ENCODE results near the gene STK16.

STK16 gene

DNA sequence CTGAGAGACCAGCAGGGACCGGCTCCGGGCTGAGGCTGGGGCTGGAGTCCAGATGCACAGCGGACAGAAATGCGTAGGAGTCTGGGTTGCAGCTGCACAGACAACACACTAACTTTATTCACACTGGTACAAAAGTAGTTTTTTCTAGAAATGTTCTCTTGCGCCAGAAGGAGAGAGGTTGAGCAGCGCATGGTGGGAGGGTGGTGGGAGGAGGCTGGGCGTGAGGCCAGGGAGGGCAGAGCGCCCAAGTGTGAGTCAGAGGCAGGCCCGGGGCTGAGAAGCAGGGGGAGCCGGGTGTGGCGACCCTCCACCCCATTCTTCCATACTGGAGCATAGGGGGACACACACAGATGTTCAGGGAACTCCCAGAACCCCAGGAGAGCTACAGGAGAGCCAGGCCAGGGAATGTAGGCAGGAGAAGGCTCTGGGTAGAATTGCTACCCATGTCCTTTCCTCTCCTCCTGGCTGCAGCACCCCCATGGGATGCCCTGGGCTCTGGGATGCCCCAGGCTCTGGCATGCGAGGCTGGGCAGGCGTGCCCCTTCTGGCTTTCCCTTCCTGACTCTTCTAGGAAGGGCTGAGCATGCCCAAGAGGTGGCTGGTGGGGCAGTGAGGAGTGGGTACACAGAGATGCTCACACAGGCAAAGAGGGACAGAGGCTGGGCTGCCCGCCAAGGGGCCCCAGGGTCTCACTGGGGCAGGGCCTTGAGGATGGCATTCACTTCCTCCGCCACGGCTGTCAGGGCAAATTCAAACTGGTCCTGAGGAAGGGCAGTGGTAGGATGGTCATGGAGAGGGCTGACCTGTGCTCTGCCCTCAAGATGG, 44.5 kb downstream of the STK16 start:
- no peak for DNase-seq

DNA sequence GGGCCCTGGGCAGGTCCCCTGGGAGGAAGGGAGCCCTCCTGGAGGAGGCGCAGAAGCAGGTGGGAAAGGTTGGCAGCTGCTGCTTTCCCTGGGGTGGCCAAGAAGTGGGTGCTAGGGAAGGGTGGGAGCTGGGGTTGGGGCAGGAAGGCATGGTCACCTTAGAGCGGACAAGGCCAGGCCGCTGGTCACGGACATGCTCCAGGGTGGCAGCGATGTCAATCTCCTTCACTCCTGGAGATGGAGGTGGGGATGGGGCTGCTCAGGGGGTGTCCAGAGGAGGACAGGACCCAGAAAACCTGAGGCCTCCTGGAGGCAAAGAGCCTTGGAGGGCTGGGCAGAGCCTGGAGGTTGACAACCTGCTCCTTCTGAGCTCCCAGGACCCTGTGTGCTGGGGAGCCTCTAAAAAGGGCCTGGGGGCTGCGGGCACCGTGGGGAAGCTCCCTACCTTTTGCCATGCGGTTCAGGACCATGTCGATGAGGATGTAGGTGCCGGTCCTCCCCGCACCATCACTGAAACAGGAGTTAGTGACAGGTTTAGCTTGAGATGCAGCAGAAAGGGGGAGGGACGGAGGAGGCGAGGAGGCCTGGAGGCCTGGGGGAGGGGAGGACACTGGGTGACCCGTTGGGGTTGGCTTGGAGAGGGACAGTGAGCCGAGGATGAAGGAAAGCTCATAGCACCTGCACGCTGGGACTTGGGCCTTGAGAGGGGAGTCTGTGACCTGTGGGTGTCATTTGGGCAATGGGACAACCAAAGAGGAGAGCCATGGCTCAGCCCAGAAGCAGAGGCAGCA, 45.3 kb downstream of the STK16 start:
- no peak for DNase-seq

- no peak for DNase-seq
These were observed 46.1 kb downstream of the STK16 start for GRCh38 chr2:219291394-219291793.

DNA sequence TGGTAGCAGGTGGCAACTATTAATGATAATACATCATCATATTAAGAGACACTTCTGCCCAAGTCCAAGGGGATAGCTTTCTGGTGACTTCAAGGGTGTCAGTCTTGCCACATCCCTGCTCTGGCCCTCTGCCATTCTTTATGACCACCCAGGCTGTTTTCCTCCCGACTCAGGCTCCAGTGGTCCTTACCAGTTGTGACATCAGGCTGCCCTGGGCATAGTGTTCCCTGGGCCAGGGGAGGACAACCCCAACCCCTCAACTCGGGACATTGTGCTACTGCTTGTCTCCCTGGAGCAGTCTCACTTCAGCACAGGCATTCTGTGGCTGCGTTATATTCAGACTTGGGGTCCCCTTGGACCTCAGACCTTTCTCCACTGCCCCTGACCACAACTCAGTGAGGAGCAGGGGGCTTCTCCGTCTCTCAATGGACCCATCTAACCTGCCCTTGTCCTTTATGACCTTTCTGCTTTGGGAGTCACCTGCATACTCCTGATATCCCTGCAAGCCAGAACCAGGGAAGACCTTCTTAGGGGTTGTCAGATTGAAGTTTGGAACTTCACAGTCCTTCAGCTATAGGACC, 46.7 kb downstream of the STK16 start:
- DNase-seq, result no peak

DNA sequence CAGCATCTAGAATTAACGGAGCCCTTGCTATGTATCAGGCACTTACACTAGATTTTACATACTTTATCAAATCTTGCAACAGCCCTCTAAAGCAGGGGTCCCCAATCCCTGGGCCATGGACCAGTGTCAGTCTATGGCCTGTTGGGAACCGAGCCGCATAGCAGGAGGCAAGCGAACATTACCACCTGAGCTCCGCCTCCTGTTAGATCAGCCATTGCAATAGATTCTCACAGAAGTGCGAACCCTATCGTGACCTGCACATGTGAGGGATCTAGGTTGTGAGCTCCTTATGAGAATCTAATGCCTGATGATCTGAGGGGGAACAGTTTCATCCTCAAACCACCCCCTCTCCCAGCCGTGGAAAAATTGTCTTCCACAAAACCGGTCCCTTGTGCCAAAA, 47.3 kb downstream of the STK16 start:
- DNase-seq, result no peak

DNA sequence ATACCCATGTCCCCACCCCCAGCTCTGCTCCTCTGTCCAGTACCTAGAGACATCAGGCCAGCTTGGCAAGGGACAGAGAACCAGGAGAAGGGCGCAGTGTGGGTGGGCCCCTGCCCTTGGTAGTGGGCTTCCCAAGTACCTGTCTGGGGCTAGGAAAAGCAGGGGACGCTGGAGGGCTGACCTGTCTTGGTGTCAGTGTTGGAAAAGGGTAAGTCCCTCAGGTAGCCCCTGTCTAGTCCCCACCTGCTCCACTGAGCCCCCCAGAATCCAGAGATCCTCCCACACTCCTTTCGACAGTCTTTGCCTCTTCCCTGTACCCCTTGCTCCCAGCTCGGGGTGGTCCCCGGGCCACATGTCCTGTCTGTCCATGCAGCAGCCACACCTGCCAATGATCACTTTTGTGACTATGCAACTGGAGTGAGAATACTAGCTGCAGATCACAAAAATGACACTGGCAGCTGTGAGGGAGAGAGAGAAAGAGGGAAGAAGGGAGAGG, 48.5 kb downstream of the STK16 start:
- no peak for DNase-seq

DNA sequence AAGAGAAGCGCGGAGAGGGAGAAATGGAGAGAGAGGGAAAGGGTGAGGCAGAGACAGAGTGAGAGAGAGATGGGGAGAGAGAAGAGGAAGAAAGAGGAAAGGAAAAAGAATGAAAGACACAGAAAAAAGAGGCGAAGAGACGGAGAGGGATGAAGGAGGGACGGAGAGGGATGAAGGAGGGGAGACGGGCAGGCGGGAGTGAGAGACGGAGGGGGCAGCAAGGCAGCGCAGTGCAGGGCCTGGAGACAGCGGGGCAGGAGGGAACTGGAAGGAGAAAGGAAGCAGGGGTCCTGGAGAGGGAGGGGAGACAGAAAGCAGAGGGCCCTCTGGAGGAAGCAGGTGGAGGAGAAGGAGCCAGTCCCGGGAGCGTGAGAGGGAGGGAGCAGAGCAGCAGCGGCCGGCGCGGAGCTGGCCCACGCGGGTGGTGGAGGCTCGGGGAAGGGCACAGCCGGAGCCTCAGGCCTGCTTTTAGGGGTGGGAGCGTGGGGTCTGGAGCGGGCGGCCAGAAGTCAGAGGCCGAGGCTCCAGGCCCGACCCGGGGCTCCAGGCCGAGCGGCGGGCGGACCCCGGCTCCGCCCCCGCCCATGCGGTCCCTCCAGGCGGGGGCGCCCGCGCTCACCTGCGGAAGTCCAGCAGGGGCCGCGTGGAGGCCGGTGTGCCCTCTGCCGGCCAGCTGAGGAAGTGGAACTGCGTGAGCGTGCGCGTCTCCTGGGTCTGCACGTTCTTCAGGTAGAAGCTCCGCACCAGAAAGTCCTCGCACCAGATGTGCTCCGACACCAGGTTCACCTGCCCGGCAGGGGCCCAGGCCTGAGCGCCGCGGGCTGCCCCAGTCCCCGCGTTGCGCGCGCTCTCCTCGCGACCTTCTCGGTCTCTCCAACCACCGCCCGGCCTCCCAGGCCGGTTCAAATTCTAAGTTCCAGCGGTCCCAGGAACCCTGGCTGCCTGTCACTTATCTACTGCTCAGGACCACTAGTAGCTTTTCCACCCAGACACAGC, 49.4 kb downstream of the STK16 start:
- DNase-seq, result peak in 1 of 2 experiments; percentile 47

DNA sequence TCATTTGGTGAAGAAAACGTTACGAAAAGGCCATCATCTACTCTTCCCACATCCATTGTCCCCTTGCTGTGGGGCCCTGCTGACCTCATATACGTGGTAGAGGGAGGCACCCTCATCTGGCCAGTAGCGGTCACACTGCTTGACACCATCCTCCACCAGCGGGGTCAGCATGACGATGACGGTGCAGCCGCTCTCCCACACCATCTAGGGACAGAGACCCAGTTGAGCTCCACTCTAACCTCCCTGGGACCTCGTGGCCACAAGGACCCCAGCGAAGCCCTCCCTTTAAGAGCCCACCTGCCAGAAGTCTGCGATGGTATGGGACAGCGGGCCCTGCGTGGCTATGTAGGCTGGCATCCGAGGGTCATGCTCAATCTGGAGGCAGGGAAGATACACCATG, 50.9 kb downstream of the STK16 start:
- DNase-seq, result no peak

GRCh38 chr2:219296631-219297391, 51.5 kb downstream of the STK16 start:
- DNase-seq, result no peak

- no peak for DNase-seq
These were observed 52.6 kb downstream of the STK16 start for GRCh38 chr2:219297766-219298456.

DNA sequence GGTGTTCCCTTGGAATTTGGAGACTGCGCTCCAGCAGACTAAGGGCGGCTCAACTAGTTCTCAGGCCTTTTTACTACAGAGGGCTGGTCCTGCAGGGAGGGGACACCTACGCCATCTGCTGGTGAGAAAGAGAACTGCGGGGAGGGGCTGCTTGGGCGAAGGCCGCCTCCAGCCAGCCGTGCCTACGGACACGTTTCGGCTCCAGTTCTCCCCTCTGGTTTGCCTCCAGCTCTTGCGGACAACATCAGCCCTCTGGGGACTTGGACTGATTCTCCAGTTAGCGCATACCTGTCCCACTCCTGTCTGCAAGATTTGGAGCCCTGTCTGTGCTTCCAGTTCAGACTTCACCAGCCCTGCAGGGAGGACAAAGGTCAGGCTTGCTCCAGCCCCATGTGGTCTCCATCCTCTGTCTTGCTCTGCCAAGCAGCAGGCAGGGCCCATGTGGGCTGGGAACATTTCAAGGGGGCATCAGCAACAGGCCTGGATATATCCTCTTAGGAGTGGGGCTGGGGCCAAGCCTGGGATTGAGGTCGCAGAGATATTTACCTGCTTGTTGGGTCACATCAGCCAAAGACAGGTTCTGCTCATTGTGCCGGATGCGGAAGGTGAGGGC, 53.6 kb downstream of the STK16 start:
- peak in 1 of 2 experiments; percentile 66 for DNase-seq

GRCh38 chr2:219299372-219299760, 54.1 kb downstream of the STK16 start:
- no peak for DNase-seq
